IPS-NIHi11 (cell line): ENCODE measurements around the gene MANEA.

Experiments
- DNase-seq: peaks from one replicate; pipeline ENCODE4 v3.0.0; 2012; ENCODE audit warnings: mixed read lengths, low spot score

Gene MANEA

DNA sequence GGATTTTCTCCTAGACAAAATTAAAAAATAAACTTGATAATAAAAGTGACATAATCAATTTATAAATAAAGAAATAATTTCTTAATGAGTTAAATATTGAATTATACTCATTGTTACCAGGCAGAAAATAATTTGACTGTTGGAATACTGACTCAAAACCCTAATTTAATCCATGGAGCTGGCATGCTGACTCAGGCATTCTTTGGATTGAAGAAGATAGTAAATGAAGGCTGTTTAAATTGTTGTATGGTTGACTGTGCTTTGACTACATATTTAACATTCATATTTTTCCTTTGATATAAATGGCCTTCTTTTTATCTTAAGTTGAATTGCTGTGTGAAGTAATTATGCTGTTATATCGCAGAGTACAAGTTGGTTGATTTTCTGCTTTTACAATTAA, 11.7 kb downstream of the MANEA start:
- DNase-seq = no peak

GRCh38 chr6:95589826-95590570, 12.7 kb downstream of the MANEA start:
- no peak for DNase-seq

- DNase-seq = no peak
These were observed 15.7 kb downstream of the MANEA start for GRCh38 chr6:95593025-95593424.

DNA sequence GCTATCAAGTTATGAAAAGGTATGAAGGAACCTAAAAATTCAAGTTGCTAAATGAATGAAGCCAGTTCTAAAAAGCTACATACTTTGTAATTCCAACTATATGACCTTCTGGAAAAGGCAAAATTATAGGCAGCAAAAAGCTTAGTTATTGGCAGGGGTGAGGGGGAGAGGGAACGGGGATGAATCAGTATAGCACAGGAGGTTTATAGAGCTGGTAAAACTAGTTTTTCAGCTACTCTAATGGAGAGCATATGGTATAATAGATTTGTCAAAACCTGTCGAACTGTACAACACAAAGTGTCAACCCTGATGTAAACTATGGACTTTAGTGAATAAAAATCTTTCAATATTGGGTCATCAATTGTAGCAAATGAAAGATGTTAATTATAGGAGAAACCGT, 18.7 kb downstream of the MANEA start:
- no peak for DNase-seq

GRCh38 chr6:95599706-95600105, 22.4 kb downstream of the MANEA start:
- DNase-seq = no peak

- DNase-seq = no peak
These were observed 23.8 kb downstream of the MANEA start for GRCh38 chr6:95601133-95601532.

DNA sequence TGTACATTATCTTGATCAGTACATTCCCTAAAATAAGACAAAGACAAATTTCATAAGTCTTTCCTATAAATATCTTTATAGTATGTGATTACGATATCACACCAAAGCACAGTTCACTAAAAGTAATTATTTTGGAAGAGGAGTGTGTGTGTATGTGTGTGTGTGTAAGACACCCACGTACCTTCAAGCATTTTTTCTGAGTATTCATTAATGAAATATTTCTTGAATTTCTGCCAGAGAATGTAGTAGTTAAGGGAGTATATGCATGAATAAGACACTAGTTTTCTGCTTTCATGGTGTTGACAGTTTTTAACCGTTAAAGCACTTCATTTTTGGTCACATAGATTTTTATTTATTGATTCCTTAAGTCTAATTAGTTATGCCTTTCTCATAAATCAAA, 36.8 kb downstream of the MANEA start:
- no peak for DNase-seq

- no peak for DNase-seq
These were observed 52.2 kb downstream of the MANEA start for GRCh38 chr6:95629551-95629950.

- DNase-seq = no peak
These were observed 59.5 kb downstream of the MANEA start for GRCh38 chr6:95636552-95637431.

- no peak for DNase-seq
These were observed 71.3 kb downstream of the MANEA start for GRCh38 chr6:95648636-95649035.

GRCh38 chr6:95649451-95649850, 72.1 kb downstream of the MANEA start:
- DNase-seq = no peak

- no peak for DNase-seq
These were observed 76.8 kb downstream of the MANEA start for GRCh38 chr6:95654176-95654575.

- DNase-seq = no peak
These were observed 81.6 kb downstream of the MANEA start for GRCh38 chr6:95658886-95659285.
